GM20431 (cell line): ENCODE results near the gene NOL7.

Experiments used
- in situ Hi-C: fragments of 300-500 bp; cut with MseI, MboI; formaldehyde crosslinking; loops from one replicate; pipeline ENCODE4 v1.15.0; 2020; ENCODE audit warnings: low sequenced_read_pairs; ENCODE audit not compliant: unreplicated experiment

Gene NOL7

GRCh38 chr6:13614926-13615791 is at the start of gene NOL7:
Gene NOL7 (plus strand): TSS chr6:13615335. CDS start chr6:13615359, 24 bp downstream.
- in situ Hi-C loops = no loop called here

GRCh38 chr6:13565921-13566320 is 49.2 kb upstream of the NOL7 start:
- in situ Hi-C loops = no loop called here

GRCh38 chr6:13566500-13566899 is 48.6 kb upstream of the NOL7 start:
- in situ Hi-C loops = no loop called here

- in situ Hi-C loops = no loop called here
Measured at GRCh38 chr6:13568970-13569369, 46.2 kb upstream of the NOL7 start.

GRCh38 chr6:13572240-13572639 is 42.9 kb upstream of the NOL7 start:
- in situ Hi-C loops = no loop called here

- in situ Hi-C loops = no loop called here
Measured at GRCh38 chr6:13572951-13573654, 42.0 kb upstream of the NOL7 start.

- in situ Hi-C loops = no loop called here
Measured at GRCh38 chr6:13573669-13574110, 41.4 kb upstream of the NOL7 start.

GRCh38 chr6:13574149-13574570 is 41.0 kb upstream of the NOL7 start:
- in situ Hi-C loops = no loop called here

GRCh38 chr6:13574571-13575376 is 40.4 kb upstream of the NOL7 start, which contains the start of gene SIRT5:
Gene SIRT5 (plus strand): TSS chr6:13574601. CDS start chr6:13584111, 9,510 bp downstream.
- in situ Hi-C loops = no loop called here

- in situ Hi-C loops = no loop called here
Measured at GRCh38 chr6:13575377-13575775, 39.8 kb upstream of the NOL7 start.

- in situ Hi-C loops = no loop called here
Measured at GRCh38 chr6:13576017-13576416, 39.1 kb upstream of the NOL7 start.

- in situ Hi-C loops = no loop called here
Measured at GRCh38 chr6:13577926-13578325, 37.2 kb upstream of the NOL7 start.

- in situ Hi-C loops = no loop called here
Measured at GRCh38 chr6:13579911-13580310, 35.2 kb upstream of the NOL7 start.

- in situ Hi-C loops = no loop called here
Measured at GRCh38 chr6:13581700-13582229, 33.4 kb upstream of the NOL7 start.

- in situ Hi-C loops = no loop called here
Measured at GRCh38 chr6:13586603-13587542, 28.3 kb upstream of the NOL7 start.

- in situ Hi-C loops = no loop called here
Measured at GRCh38 chr6:13589801-13590200, 25.3 kb upstream of the NOL7 start.

GRCh38 chr6:13590574-13591153 is 24.5 kb upstream of the NOL7 start:
- in situ Hi-C loops = no loop called here

- in situ Hi-C loops = no loop called here
Measured at GRCh38 chr6:13591205-13591921, 23.8 kb upstream of the NOL7 start.
